Endothelial cell (in vitro differentiated cells): Measurements from ENCODE around the gene FOXP4. TPM values are rescaled to one million over a fixed set of nuclear protein-coding genes. Genes with fewer than 3 reads are reported as not detected.
A peak's percentile ranks its signal among the peaks of the same experiment; 100 is the strongest.

Experiments used
- DNase-seq: peaks from one replicate; pipeline ENCODE4 v3.0.0; 2021; ENCODE audit warnings: low spot score
- H3K27ac Mint-ChIP-seq: one replicate; pipeline ENCODE4 v1.8.0; 2021; ENCODE audit warnings: mixed read lengths, inconsistent platforms; ENCODE audit not compliant: unreplicated experiment
- H3K27me3 Mint-ChIP-seq: one replicate; pipeline ENCODE4 v1.8.0; 2021; ENCODE audit warnings: mild to moderate bottlenecking, moderate library complexity, mixed read lengths, inconsistent platforms; ENCODE audit not compliant: unreplicated experiment
- H3K36me3 Mint-ChIP-seq: one replicate; pipeline ENCODE4 v1.8.0; 2021; ENCODE audit warnings: mild to moderate bottlenecking, low read depth, mixed read lengths, inconsistent platforms; ENCODE audit not compliant: unreplicated experiment
- H3K4me1 Mint-ChIP-seq: one replicate; pipeline ENCODE4 v1.8.0; 2021; ENCODE audit warnings: mild to moderate bottlenecking, mixed read lengths, inconsistent platforms; ENCODE audit not compliant: unreplicated experiment
- H3K4me3 Mint-ChIP-seq: one replicate; pipeline ENCODE4 v1.8.0; 2021; ENCODE audit warnings: mild to moderate bottlenecking, mixed read lengths, inconsistent platforms; ENCODE audit not compliant: unreplicated experiment
- H3K9me3 Mint-ChIP-seq: one replicate; pipeline ENCODE4 v1.8.0; 2021; ENCODE audit warnings: mixed read lengths, inconsistent platforms; ENCODE audit not compliant: unreplicated experiment
- CTCF ChIP-seq: fragments of 200-600 bp; sonication (generic); IDR thresholded peaks from one replicate; pipeline ENCODE4 v1.5.0; 2021; ENCODE audit warnings: antibody characterized with exemption; ENCODE audit not compliant: unreplicated experiment
- total RNA-seq: library from RNA; stranded (reverse); fragmentation: NEBNext Ultra II Directional; extraction: Animal tissue kit (Norgen Biotek cat#: 25700); gene quantifications from one replicate; pipeline ENCODE4 v1.2.1, GENCODE V29; 2021; ENCODE audit not compliant: unreplicated experiment

FOXP4 gene
- total RNA-seq, 1 donor from 2014 or later, result 32.5 TPM

- Mint-ChIP-seq H3K4me3 (peak overlapping the region; percentile 83), H3K36me3 (peaks cover 9% of the 10 kb centered on the region), H3K27me3 (peaks cover 11% of the 10 kb centered on the region), H3K27ac (no peak overlapping the region), H3K4me1 (peaks cover 56% of the 10 kb centered on the region), H3K9me3 (no peaks in the 10 kb centered on the region)
- TF ChIP-seq CTCF, result no peak
- no peak for DNase-seq
Measured at GRCh38 chr6:41549673-41550072, 3.5 kb downstream of the FOXP4 start.

- Mint-ChIP-seq H3K36me3 (peaks cover 9% of the 10 kb centered on the region), H3K9me3 (no peaks in the 10 kb centered on the region), H3K4me3 (peak overlapping the region; percentile 45), H3K4me1 (peaks cover 48% of the 10 kb centered on the region), H3K27me3 (peaks cover 11% of the 10 kb centered on the region), H3K27ac (no peak overlapping the region)
- no peak for TF ChIP-seq CTCF
- no peak for DNase-seq
Measured at GRCh38 chr6:41551086-41551700, 5.0 kb downstream of the FOXP4 start.

GRCh38 chr6:41551857-41552256, 5.7 kb downstream of the FOXP4 start:
- peaks cover 9% of the 10 kb centered on the region for H3K36me3 Mint-ChIP-seq
- H3K4me3 Mint-ChIP-seq, result peak overlapping the region; percentile 53
- DNase-seq, result no peak
- H3K4me1 Mint-ChIP-seq, result peaks cover 50% of the 10 kb centered on the region
- no peaks in the 10 kb centered on the region for H3K9me3 Mint-ChIP-seq
- TF ChIP-seq CTCF, result no peak
- peak overlapping the region; percentile 37 for H3K27ac Mint-ChIP-seq
- peaks cover 11% of the 10 kb centered on the region for H3K27me3 Mint-ChIP-seq

- Mint-ChIP-seq H3K36me3 (peaks cover 9% of the 10 kb centered on the region), H3K27ac (no peak overlapping the region), H3K4me3 (no peak overlapping the region), H3K9me3 (no peaks in the 10 kb centered on the region), H3K4me1 (peaks cover 55% of the 10 kb centered on the region), H3K27me3 (peaks cover 7% of the 10 kb centered on the region)
- TF ChIP-seq CTCF, result no peak
- DNase-seq, result no peak
Measured at GRCh38 chr6:41552723-41553122, 6.5 kb downstream of the FOXP4 start.

- Mint-ChIP-seq H3K4me3 (no peak overlapping the region), H3K9me3 (no peaks in the 10 kb centered on the region), H3K27ac (no peak overlapping the region), H3K4me1 (peaks cover 53% of the 10 kb centered on the region), H3K36me3 (peaks cover 9% of the 10 kb centered on the region), H3K27me3 (peaks cover 7% of the 10 kb centered on the region)
- TF ChIP-seq CTCF, result no peak
- DNase-seq, result no peak
Measured at GRCh38 chr6:41553405-41553999, 7.3 kb downstream of the FOXP4 start.
